HG03039 (cell line): ENCODE data around the gene AOPEP.

Experiments used
- ATAC-seq: cut with Tn5 transposase; IDR thresholded peaks from one replicate; pipeline ENCODE4 v1.9.1; 2021; ENCODE audit warnings: mild to moderate bottlenecking, moderate library complexity; ENCODE audit not compliant: unreplicated experiment

The AOPEP gene

GRCh38 chr9:95071450-95071849 lies 345.0 kb downstream of the AOPEP start:
- no peak for ATAC-seq

- no peak for ATAC-seq
Observed at GRCh38 chr9:95071925-95072324, 345.4 kb downstream of the AOPEP start.

GRCh38 chr9:95073042-95073607 lies 346.6 kb downstream of the AOPEP start:
- no peak for ATAC-seq

GRCh38 chr9:95073918-95074317 lies 347.4 kb downstream of the AOPEP start:
- no peak for ATAC-seq

DNA sequence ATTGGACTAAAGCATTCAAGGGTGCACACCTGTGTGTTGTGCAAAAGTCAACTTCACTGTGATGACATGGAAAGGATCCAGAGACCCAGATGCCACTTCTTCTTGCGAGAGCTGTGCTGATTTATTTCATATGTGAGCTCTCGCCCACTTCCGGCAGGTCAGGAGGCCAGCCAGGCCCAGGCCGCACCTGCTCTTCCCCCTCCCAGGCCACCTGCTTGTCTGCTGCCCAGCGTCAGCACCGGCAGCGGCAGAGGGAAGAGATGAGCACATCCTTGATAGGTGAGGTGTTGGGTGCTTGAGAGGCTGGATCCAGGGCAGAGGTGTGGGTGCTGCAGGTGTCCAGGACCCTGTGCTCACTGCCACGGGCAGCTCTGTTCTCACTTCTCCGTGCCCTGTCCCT lies 348.1 kb downstream of the AOPEP start:
- no peak for ATAC-seq

- ATAC-seq, result no peak
Observed at GRCh38 chr9:95075700-95076099, 349.2 kb downstream of the AOPEP start.

DNA sequence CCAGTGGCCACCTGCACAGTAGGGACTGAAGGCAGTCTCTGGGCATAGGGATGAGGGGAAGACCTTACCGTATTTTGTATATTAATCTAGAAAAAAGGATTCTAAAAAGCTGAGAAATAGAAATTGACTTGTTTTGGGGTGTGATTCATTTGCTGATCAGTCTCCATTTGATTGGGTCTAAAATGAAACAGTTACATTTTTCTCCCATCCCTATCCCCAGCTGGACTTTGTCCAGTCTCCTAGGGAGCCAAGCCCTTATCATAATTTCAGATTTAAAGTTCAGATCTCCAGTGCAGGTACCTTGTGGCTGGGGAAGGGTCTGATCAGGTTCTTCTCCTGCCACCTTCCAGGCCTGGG lies 350.2 kb downstream of the AOPEP start:
- no peak for ATAC-seq

- no peak for ATAC-seq
Observed at GRCh38 chr9:95077053-95077765, 350.7 kb downstream of the AOPEP start.

DNA sequence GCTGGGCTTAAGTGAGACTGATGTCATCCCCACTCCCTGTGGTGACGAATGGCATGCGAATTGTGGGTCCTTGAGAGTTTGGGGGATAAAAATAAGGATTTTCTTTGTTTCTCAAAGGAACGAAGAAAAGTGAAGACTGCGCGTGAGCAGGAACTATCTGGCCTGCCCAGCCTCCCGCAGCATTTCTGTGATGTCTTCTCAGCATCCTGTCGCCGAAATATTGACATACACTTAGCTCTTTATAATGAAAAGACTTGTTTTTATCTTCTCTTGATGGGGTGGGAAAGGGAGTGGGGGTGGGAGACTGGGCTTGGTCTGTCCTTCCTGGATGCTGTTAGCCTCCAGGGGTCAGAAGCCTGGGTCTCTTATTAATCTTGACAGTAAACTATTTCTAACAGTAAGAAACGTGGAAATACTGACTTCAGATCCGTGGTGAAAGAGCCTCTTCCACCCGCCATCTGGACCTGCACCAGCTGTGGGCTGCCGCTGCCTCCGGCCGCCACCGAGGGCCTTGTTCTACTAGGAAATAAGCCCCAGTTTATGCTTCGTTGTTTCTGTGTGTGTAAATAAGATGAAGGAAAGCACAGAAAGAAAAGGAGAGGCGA lies 351.4 kb downstream of the AOPEP start:
- no peak for ATAC-seq

- no peak for ATAC-seq
Observed at GRCh38 chr9:95078511-95078910, 352.0 kb downstream of the AOPEP start.

GRCh38 chr9:95078939-95079338 lies 352.4 kb downstream of the AOPEP start:
- no peak for ATAC-seq

- ATAC-seq, result no peak
Observed at GRCh38 chr9:95079461-95079860, 353.0 kb downstream of the AOPEP start.

DNA sequence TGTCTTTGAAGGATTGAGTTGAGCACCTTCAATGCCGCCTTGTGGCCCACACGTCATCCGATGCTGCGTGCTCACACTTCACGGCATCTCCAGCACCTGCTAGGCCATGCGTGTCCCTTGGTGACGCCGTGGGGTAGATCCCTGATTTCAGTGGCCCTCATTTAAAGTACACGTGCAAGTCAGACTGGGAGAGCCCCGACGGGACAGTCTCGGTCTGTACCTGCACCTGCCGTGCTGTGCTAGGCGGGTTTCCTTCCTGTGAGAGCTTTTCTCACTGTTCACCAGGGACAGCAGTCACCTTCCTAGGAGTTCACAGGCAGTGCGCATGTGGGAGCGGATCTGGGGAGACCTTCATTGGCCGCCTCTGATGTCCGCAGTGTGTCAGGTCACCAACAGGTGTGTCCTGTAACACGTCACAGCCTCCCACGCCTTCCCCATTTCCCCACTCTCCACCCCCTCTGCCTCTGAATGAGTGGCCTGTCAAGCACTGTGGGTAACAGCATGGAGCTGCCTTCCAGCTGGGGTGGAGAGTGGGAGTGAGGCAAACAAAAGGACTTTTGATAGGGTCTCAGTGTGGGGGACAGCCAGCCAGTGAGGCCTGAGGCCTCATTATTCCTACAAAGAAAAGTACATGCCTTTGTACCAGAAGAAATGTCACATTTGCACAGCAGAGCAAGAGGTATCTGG lies 354.6 kb downstream of the AOPEP start:
- ATAC-seq, result no peak

DNA sequence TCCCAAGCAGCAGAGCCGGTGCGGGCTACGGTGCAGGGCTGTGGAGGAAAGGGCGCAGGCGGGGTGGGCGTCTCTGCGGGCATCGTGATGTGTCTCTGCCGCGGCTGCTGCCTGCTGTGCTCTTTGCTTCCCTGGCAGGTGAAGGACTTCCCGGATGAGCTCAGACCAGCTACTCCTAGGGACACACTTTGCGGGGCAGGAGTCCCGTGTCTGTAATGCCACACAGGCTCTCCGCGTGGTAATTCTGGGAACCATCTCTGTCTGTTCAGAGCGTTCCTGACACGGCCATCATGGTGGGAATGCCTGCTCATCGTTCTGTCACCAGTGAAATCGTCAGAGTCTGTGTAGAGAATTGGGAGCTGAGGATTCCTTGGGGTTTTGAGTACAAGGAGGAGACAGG lies 355.5 kb downstream of the AOPEP start:
- ATAC-seq, result no peak

- ATAC-seq, result no peak
Observed at GRCh38 chr9:95082401-95083084, 356.0 kb downstream of the AOPEP start.

DNA sequence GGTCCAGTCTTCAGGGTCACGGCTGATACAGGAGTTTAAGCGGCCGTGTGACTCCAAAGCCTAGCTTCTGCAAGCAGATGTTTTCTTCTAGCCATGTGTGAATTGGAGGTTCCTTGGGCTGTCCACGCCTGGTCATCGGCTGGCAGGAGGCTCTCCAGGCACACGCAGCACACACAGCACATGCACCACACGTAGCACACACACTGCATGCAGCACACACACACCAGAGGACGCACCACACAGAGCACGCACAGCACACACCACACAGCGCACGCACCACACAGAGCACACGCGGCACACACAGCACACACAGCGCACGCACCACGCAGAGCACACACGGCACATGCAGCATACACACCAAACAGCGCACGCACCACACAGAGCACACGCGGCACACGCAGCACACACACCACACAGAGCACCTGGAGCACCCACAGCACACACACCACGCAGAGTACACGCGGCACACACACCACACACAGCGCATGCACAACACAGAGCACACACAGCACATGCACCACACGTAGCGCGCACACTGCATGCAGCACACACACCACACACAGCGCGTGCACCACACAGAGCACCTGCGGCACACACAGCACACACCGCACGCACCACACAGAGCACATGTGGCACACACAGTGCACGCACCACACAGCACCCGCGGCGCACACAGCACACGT lies 356.7 kb downstream of the AOPEP start:
- ATAC-seq, result no peak

GRCh38 chr9:95084254-95084934 lies 357.9 kb downstream of the AOPEP start:
- no peak for ATAC-seq

GRCh38 chr9:95085036-95085770 lies 358.7 kb downstream of the AOPEP start:
- ATAC-seq, result no peak

GRCh38 chr9:95085861-95086563 lies 359.5 kb downstream of the AOPEP start:
- no peak for ATAC-seq
